ENCODE results near the gene POGLUT2.

GRCh38 chr13:102817241-102817640 lies 18.5 kb upstream of the POGLUT2 start:
- no peak for TF ChIP-seq EZH2 (IDR thresholded peaks at IDR 0.05; ENCODE audit: borderline replicate concordance, low read length)
- TF ChIP-seq CTCF (conservative IDR thresholded peaks at IDR 0.05 in 1 of 2, IDR thresholded peaks at IDR 0.05 in 1 of 2; ENCODE audit: extremely low read depth in 1 of 2, insufficient read depth in 1 of 2, low read depth in 1 of 2, low read length in 2 of 2), result no peak
